GM23248 (cell line): Measurements from ENCODE around the gene LPO.

Experiments used
- EZH2 ChIP-seq: fragments of 200-600 bp; sonication (generic); IDR thresholded peaks from 2 replicates; pipeline ENCODE4 v1.6.1; 2018; ENCODE audit warnings: antibody characterized with exemption, mild to moderate bottlenecking; ENCODE audit not compliant: insufficient read depth, poor library complexity, severe bottlenecking
- EZH2phosphoT487 ChIP-seq: fragments of 200-600 bp; sonication (generic); IDR thresholded peaks from 2 replicates; pipeline ENCODE4 v1.6.1; 2018; ENCODE audit warnings: antibody characterized with exemption, moderate library complexity, mild to moderate bottlenecking, low read depth; ENCODE audit not compliant: insufficient read depth

- TF ChIP-seq EZH2 (no peak), EZH2phosphoT487 (no peak)
Observed at GRCh38 chr17:58232707-58233156, 5.7 kb upstream of the LPO start.
